ENCODE results near the gene DEPDC1. TPM values are rescaled to one million over a fixed set of nuclear protein-coding genes. Genes with fewer than 3 reads are reported as not detected.

Gene DEPDC1
- total RNA-seq, 1 donor from 2014 or later = 0.17 TPM

GRCh38 chr1:68473060-68473459 is 23.8 kb downstream of the DEPDC1 start:
- TF ChIP-seq, protein P1, sequence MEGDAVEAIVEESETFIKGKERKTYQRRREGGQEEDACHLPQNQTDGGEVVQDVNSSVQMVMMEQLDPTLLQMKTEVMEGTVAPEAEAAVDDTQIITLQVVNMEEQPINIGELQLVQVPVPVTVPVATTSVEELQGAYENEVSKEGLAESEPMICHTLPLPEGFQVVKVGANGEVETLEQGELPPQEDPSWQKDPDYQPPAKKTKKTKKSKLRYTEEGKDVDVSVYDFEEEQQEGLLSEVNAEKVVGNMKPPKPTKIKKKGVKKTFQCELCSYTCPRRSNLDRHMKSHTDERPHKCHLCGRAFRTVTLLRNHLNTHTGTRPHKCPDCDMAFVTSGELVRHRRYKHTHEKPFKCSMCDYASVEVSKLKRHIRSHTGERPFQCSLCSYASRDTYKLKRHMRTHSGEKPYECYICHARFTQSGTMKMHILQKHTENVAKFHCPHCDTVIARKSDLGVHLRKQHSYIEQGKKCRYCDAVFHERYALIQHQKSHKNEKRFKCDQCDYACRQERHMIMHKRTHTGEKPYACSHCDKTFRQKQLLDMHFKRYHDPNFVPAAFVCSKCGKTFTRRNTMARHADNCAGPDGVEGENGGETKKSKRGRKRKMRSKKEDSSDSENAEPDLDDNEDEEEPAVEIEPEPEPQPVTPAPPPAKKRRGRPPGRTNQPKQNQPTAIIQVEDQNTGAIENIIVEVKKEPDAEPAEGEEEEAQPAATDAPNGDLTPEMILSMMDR (IDR thresholded peaks at IDR 0.05) = no peak
- Histone ChIP-seq H3K4me1 (no peaks in the 10 kb centered on the region), H3K27me3 (no peaks in the 10 kb centered on the region), H3K36me3 (no peaks in the 10 kb centered on the region), H3K9me3 (no peaks in the 10 kb centered on the region), H3K4me3 (no peak overlapping the region), H3K27ac (no peak overlapping the region)
- intact Hi-C loops (cut with DNase I) = no loop called here
- ATAC-seq = no peak
- DNase-seq = no peak

DNA sequence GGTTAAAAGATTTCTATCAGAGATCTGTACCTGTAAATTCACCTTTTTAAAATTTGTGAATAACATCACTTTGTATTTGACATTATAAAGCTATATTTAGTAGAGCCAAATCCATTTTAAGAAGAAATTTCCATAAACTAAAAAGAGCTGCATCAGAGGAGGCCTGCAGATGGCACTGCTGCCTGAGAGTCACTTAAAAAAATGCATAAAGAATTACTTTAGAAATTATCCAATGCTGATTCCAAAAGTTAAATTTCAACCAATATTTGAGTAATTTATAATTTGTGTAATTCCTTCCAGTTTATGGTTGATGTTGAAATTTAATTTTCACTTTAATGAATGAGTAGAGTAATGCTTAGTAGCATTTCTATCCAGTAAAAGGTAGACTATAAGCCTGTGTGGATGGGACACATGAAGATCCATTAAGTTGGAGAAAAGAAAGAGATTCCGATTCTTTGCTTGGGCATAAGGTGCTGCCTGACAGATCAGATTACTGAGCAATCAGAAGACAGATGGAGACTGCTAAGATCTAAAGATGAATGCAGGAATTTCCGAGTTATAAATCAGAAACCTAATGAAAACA is 26.4 kb downstream of the DEPDC1 start:
- no peak for ATAC-seq
- TF ChIP-seq, protein P1 (IDR thresholded peaks at IDR 0.05) = peak; percentile 57
- intact Hi-C loops (cut with DNase I) = no loop called here

DNA sequence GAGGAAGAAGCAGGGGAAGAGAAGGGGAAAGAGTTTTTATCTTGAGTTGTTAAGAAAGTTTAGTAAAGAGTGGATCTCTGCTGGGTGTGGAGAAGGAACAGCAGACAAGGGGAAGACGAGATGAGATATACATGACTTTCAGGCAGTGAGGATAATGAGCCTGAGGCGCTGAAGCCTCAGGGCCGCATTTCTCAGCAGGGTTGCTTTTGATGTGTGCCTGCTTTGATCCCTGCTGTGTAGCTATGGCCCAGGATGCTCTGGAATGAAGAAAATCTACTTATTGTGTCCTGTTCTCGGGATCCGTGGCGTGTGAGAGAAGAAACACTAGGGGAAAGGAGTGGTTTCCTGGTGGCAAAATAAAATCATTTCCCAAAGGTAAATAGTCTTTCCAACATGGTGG is 32.0 kb downstream of the DEPDC1 start:
- intact Hi-C loops (cut with DNase I) = no loop called here
- DNase-seq (no peak), ATAC-seq (no peak)
- Histone ChIP-seq H3K27me3 (no peaks in the 10 kb centered on the region), H3K9me3 (no peaks in the 10 kb centered on the region), H3K4me3 (no peak overlapping the region), H3K27ac (no peak overlapping the region), H3K4me1 (no peaks in the 10 kb centered on the region), H3K36me3 (no peaks in the 10 kb centered on the region)
- TF ChIP-seq, protein P1 (IDR thresholded peaks at IDR 0.05) = no peak

More for the DNA sequence above, 26.4 kb downstream of the DEPDC1 start:
- Histone ChIP-seq H3K4me1 (no peaks in the 10 kb centered on the region), H3K4me3 (no peak overlapping the region), H3K36me3 (no peaks in the 10 kb centered on the region), H3K9me3 (no peaks in the 10 kb centered on the region), H3K27me3 (no peaks in the 10 kb centered on the region), H3K27ac (no peak overlapping the region)
- no peak for DNase-seq

GRCh38 chr1:68460935-68461334 is 35.9 kb downstream of the DEPDC1 start:
- Histone ChIP-seq H3K36me3 (no peaks in the 10 kb centered on the region), H3K4me3 (no peak overlapping the region), H3K4me1 (no peaks in the 10 kb centered on the region), H3K27ac (no peak overlapping the region), H3K27me3 (no peaks in the 10 kb centered on the region), H3K9me3 (no peaks in the 10 kb centered on the region)
- ATAC-seq = no peak
- TF ChIP-seq, protein P1 (IDR thresholded peaks at IDR 0.05) = no peak
- DNase-seq = no peak
- intact Hi-C loops (cut with DNase I) = no loop called here

DNA sequence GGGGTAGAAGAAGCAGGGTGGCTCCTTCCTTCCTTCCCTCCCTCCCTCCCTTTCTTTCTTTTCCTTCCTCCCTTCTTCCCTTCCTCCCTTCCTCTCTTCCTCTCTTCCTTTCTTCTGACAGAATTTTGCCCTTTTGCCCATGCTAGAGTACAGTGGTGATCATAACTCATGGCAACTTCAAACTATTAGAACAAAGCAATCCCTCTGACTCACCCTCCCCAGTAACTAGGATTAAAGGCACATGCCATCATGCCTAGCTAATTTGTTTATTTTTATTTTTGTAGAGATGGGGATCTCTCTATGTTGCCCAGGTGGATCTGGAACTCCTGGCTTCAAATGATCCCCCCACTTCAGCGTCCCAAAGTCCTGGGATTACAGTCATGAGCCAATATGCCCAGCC is 37.1 kb downstream of the DEPDC1 start:
- intact Hi-C loops (cut with DNase I) = no loop called here
- H3K9me3 ChIP-seq = no peaks in the 10 kb centered on the region
- DNase-seq = no peak
- H3K27ac ChIP-seq = no peak overlapping the region
- H3K4me3 ChIP-seq = no peak overlapping the region
- ATAC-seq = no peak
- no peaks in the 10 kb centered on the region for H3K36me3 ChIP-seq
- no peaks in the 10 kb centered on the region for H3K4me1 ChIP-seq
- TF ChIP-seq, protein P1 (IDR thresholded peaks at IDR 0.05) = no peak
- no peaks in the 10 kb centered on the region for H3K27me3 ChIP-seq

- Histone ChIP-seq H3K4me3 (no peak overlapping the region), H3K27me3 (no peaks in the 10 kb centered on the region), H3K27ac (no peak overlapping the region), H3K9me3 (no peaks in the 10 kb centered on the region), H3K36me3 (no peaks in the 10 kb centered on the region), H3K4me1 (no peaks in the 10 kb centered on the region)
- TF ChIP-seq, protein P1 (IDR thresholded peaks at IDR 0.05) = no peak
- no peak for ATAC-seq
- no peak for DNase-seq
- intact Hi-C loops (cut with DNase I) = no loop called here
Measured at GRCh38 chr1:68459091-68459490, 37.8 kb downstream of the DEPDC1 start.
